ENCODE measurements around the gene SRL.

Gene SRL

DNA sequence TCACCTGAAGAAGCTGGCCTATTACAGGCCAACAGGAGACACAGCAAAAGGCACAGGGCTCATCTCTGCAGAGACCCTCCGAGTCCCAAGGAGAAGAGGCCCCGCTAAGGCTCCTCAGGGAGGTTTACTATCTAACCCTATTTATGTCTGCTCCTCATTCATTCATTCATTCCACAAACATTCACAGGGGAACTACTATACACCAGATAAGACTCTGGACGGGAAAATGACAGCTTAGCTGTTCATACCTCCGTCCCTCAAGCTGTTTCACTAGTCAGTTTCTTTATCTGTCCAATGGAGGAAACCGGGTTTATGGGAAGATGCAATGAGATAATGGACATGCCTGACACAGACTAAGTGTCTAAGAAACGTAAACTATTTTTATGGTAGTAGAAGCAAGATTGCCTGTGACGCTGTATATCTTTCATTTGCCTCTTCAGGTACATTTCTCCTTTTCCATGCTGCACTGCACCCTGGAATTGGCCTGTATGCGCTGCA lies 62.1 kb downstream of the SRL start:
- no peak overlapping the region for H3K27ac ChIP-seq

DNA sequence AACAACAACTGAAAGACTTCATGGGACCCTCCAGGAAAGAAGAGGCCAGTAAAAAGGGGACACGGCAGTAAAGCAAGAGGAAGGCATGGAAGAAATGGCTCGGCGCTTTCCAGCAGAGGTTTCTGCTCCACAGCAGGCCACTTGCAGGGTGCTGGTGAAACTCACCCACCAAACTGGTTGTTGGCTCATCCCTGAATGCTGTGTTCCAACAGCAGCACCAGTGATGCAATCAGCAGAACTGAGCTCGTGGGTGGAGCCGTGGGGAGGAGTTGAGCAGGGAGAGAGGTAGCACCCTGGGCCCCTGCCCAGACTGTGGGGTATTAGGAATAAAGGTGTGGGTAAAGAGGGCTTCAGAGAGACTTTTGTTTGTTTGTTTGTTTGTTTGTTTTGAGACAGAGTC lies 62.9 kb downstream of the SRL start:
- TF ChIP-seq, protein P1, sequence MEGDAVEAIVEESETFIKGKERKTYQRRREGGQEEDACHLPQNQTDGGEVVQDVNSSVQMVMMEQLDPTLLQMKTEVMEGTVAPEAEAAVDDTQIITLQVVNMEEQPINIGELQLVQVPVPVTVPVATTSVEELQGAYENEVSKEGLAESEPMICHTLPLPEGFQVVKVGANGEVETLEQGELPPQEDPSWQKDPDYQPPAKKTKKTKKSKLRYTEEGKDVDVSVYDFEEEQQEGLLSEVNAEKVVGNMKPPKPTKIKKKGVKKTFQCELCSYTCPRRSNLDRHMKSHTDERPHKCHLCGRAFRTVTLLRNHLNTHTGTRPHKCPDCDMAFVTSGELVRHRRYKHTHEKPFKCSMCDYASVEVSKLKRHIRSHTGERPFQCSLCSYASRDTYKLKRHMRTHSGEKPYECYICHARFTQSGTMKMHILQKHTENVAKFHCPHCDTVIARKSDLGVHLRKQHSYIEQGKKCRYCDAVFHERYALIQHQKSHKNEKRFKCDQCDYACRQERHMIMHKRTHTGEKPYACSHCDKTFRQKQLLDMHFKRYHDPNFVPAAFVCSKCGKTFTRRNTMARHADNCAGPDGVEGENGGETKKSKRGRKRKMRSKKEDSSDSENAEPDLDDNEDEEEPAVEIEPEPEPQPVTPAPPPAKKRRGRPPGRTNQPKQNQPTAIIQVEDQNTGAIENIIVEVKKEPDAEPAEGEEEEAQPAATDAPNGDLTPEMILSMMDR (conservative IDR thresholded peaks at IDR 0.05) = no peak

More for the DNA sequence above, 62.1 kb downstream of the SRL start:
- TF ChIP-seq, protein P1 (conservative IDR thresholded peaks at IDR 0.05) = no peak

DNA sequence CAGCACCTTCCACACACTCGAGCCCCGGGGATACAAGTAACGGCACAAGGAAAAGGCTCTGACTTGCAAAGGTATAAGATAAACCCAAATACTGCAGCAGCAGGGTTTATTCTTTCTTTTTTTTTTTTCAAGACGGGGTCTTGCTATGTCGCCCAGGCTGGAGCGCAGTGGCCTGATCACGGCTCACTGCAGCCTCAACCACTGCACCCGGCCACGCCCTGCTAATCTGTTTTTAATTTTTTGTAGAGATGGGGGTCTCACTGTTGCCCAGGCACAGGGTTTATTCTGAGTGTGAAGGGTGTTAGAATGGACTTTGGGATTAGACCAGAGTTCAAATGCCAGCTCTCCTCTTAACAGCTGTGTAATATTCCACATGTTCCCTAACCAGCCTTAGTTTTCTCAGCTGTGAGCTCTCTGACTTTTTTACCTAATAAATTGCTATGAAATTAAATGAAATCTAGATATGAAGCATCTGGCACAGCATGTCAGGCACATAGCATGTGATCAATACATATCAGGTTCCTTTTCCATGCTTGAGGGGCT lies 63.3 kb downstream of the SRL start:
- TF ChIP-seq, protein P1 (conservative IDR thresholded peaks at IDR 0.05) = no peak
- no peak overlapping the region for H3K27ac ChIP-seq

More for the DNA sequence above, 62.9 kb downstream of the SRL start:
- H3K27ac ChIP-seq = no peak overlapping the region

DNA sequence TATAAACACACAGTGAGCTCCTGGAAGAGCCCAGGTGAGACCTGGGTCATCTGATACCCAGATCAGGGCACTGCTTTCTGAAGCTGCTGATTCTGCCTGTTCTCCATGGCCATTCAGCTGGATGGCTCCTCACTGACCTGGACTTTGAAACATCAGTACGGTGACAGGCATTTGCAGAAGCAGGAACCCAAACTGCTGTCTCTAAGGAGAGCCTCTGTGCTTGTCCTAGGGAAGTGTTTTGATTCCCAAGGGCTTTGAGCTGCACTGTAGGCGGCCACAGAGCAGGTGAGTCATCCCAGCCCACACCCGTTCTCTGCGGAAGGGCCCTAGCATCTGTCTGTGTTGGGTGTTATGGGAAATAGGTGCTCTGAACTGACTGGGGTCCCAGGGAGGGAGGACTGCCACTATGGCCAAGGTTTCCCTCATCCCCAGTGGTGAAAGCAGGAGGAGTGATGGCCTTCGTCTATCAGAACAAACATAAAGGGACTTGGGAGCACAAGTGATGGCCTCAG lies 64.9 kb downstream of the SRL start:
- no peak overlapping the region for H3K27ac ChIP-seq

DNA sequence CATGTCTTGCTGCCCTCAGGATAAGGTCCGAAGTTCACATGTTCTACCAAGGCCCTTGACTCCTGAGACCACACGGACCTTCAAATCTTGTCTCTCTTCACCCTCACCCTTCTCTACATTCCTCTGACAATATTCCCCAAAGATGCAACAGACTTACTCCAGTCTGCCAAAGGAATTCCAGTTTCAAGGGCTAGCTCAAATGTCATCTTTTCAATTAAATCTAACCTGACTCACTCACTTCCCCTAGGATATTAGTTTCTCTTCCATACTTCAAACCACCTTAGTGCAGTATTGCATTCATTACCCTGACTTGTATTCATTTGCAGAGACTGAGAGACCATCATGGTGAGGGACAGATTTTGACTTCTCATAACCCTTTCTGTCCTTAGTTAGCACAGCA lies 66.0 kb downstream of the SRL start:
- TF ChIP-seq, protein P1 (conservative IDR thresholded peaks at IDR 0.05) = no peak
- no peak overlapping the region for H3K27ac ChIP-seq

More for the DNA sequence above, 64.9 kb downstream of the SRL start:
- TF ChIP-seq, protein P1 (conservative IDR thresholded peaks at IDR 0.05) = no peak

DNA sequence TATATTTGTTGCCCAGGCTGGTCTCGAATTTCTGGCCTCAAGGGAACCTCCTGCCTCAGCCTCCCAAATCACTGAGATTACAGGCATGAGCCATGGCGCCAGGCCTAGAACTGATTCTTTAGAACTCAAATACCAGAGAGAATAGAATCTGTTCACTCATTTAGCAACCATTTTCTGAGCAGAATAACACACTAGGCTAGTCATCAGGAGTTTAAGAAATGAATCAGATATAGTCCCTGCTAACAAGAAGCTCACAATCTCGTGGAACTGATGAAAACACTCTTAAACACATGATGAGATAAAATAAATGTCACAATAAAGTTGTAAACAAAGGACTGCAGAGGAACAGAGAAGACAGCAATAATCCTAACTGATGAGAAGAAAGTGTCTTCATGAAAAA lies 69.8 kb downstream of the SRL start:
- H3K27ac ChIP-seq = no peak overlapping the region
- TF ChIP-seq, protein P1 (conservative IDR thresholded peaks at IDR 0.05) = no peak

DNA sequence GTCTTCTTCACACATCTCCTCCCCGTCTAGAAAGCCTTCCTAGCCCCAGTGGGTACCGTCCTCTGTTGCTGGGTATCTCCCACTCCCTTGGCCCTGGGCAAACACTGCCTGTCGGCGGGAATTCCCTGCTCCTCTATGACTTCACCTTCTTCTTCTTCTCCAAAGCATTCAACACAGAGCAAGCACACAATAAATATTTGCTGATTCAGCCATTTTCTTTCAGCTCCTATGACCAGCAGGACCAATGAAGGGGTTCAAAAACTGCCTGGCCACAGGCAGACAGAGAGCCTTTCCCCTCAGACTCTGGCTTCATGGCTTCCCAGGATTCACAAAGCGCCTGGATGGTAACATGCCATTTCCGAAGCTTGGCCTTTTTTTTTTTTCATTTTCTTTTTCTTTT lies 72.5 kb downstream of the SRL start:
- H3K27ac ChIP-seq = no peak overlapping the region
- TF ChIP-seq, protein P1 (conservative IDR thresholded peaks at IDR 0.05) = no peak

Data from VCaP (cell line).